GM18868 (cell line): Measurements from ENCODE around the gene THAP12.
A peak's percentile ranks its signal among the peaks of the same experiment; 100 is the strongest.

ENCODE experiments used
- ATAC-seq: cut with Tn5 transposase; IDR thresholded peaks from one replicate; pipeline ENCODE4 v1.9.1; 2021; ENCODE audit warnings: mild to moderate bottlenecking, moderate library complexity; ENCODE audit not compliant: unreplicated experiment

The THAP12 gene

DNA sequence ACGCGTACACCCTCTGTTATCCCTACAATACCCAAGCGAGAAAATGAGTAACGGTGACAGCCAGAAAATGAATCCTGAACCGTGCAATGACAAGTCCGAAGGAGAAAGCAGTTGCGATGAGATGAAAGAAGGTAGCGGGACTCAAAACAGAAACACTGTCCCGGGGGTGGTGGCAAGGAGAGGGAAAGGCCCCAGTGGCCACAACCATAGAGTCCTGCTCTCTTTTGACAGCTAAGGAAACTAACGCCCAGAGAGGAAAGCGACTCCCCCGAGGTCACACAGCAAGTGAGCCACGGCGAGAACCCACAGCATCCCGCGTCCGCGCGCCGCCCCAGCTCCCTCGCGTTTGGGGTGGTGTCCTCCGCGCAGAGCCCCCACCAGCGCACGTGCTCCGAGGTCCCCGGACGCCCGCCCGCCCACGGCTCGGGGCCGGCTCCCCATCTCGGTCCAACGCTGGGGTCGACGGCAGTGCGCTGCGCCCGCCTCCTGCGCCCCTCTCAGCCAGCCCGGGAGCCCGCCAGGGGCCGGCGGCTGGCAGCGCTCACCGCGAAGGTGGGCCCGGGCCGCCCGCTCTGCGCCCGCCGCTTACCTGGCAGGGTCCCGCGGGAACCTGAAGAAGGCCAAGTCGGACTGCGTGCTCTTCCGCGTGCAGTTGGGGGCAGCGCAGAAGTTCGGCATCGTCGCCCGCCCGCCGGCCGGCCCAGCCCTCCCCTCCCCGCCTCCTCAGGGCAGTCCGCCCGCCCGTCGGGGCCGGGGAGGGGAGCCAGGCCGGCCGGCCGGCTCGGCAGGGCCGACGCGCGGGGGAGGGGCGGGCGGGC lies 564 bp downstream of the THAP12 start:
- ATAC-seq: peak; percentile 7

DNA sequence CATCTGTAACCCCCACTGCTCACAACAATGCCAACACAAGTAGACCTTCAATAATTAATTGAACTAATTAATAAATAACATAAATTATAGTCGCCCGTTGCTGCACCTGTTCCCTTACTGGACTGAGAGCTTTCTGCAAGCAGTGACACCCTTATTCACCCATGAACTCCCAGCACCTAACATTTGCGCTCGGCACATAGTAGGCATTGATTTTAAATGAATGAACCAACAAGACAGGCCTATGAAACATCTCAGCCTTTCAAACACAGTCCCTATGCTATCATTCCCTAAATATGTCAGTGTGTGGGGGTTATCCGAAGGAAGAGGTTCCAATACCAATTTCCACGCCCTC lies 1.1 kb downstream of the THAP12 start:
- ATAC-seq: no peak

DNA sequence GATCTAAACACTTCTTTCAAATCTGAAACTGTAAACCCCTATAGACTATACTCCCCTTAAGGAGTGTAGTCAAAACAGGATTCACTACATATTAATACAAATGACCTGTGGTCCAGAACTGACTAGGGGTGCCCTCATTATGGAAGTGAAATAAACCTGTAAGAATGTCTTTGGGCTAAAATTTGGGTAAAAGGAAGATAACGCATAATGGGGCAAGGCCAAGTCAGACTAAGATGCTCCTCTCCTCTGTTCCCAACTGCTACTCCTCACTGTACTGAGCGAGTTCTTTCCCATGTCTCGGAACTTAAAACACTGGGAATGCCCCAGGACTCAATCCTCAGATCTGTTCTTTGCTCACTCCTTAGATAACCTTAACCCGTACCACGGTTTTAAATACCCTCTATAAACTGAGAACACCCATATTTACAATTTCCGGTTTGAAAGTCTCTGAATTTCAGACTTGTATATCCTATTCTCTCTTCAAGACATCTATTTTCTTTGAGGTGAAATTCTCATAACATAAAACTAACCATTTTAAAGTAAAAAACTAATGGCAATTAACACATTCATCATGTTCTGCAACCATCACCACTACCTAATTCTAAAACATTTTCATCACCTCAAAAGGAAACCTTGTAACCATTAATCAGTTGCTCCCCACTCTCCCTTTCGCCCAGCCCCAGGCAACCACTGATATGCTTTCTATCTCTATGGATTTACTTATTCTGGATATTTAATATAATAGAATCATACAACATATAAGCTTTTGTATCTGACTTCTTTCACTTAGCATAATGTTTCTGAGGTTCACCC lies 4.0 kb downstream of the THAP12 start:
- ATAC-seq: peak; percentile 41

DNA sequence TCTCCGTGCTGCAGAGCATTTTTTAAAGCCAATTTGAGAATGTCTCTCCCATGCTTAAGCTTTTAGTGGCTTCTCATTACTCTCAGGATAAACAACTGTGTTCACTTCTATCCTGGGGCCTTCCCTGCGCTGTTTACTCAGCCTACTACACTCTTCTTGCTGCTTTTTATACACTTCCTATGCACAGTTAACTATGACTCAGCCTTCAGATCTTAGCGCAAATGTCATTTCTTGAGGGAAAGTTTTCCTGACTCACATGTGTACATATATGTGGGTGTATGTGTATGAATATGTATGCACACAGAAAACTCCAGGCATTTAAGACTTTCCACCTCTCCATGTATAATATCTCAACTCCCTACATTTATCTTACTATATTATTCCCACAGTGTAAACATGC lies 9.8 kb downstream of the THAP12 start:
- peak; percentile 96 for ATAC-seq

DNA sequence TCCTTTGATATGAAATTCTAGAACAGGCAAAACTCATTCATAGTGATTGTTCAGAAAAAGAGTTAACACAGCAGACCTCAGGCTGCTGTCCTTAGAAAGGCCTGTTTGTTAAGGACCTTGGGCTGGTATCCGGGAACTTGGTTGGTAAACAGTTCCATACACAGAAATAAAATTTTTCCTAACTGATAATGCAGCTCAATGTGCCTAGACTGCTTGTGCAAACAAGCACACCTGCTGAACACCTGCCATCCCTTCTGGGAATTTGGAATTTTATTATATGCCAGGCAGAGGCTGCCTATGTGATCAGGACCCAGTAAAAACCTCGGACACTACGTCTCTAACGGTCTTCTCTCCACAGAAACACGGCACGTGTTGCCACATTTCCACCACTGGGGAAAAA lies 11.5 kb downstream of the THAP12 start:
- no peak for ATAC-seq

DNA sequence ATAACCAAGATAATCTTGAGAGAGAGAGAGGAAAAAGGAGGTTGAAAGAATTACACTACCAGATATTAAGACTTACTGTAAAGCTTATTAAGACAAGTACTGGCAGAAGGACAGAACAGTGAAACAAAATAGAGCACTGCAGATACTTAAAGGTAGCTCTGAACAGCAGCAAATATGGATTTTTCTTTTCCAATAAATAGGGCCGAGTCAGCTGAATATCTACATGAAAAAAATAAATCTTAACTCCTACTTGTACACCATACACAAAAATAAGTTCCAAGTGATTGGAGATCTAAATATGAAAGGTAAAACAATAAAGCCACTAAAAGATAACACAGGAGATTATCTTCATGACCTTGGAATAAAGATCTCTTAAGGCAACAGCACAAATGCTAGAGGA lies 12.4 kb downstream of the THAP12 start:
- no peak for ATAC-seq

DNA sequence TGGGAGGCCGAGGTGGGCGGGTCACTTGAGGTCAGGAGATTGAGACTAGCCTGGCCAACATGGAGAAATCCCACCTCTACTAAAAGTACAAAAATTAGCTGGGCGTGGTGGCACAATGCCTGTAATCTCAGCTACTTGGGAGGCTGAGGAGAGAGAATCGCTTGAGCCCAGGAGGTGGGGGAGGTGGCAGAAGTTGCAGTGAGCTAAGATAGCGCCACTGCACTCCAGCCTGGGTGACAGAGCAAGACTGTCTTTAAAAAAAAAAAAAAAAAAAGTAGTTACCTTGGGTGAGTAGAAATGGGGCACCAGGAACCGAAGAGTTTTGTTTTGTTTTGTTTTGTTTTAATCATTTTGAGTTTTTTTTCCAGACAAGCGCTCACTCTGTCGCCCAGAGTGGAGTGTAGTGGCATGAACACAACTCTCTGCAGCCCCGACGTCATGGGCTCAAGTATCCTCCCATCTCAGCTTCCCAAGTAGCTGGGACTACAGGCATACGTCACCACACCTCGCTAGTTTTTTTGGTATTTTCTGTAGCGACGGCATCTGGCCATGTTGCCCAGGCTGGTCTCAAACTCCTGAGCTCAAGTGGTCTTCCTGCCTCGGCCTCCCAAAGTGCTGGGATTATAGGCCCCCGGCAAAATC lies 15.8 kb downstream of the THAP12 start:
- no peak for ATAC-seq

DNA sequence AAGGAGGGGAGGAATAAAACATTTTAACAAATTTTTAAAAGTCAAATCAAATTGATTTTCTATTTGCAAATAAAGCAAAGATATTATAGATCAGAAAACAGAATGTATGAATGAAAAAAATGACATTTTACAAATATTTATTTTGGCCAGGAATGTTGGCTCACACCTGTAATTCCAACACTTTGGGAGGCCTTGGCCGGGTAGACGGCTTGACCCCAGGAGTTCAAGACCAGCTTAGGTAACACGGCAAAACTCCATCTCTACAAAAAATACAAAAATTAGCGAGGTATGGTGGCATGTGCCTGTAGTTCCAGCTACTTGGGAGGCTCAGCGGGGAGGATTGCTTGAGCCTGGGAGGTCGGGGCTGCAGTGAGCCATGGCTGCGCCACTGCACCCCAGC lies 18.2 kb downstream of the THAP12 start:
- ATAC-seq: no peak

DNA sequence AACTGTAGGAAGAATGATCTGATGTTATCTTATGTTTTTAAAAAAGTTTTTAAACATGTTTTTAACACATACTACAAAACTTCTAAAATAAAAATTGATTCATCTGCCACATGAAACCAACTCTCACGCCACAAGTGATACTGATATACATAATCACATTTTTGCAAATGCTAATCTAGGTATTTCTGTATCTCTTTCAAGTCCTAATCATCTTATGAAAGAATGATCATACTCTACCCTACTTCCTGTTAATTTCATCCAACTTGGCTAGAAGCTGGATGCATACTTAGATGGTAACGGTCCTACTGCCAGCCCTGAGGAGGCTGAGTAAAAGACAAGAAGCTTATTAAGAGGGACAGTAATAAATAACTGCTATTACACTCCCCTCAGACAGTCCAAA lies 19.2 kb downstream of the THAP12 start:
- no peak for ATAC-seq

DNA sequence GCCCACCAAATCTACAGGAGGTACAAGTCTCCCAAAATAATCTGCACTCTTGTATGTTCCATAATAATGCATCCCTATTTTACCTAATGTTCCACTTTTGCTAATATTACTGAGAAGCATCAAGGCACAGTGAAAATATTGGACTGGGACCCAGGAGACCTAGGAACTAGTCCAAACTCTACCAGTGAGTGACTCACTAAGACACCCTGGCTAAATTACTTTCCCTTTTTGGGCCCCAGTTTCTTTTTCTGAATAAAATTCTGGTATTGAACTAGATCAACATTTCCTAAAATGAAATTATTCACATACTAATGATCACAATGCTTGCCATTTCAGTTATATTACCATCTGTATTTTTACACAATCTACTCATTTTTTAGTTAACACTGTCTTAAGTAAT lies 19.6 kb downstream of the THAP12 start:
- ATAC-seq: no peak

DNA sequence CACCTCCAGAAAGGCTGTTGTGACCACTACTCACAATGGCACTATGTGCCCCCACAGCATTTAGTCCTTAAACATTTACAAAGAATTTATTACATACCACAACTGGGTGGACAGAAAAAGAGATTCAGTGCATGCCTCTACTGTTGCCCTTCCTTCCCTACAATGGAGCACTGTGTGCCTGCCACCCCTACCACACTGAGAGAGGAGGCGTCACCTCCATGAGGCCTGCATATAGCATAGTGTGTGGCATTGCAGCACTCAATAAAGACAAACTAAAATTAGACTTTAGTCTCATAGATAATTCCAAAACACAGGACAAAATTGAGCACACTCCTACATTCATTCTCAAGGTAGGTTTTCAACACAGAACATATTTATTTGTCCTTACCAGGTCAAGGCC lies 25.8 kb downstream of the THAP12 start:
- ATAC-seq: no peak

DNA sequence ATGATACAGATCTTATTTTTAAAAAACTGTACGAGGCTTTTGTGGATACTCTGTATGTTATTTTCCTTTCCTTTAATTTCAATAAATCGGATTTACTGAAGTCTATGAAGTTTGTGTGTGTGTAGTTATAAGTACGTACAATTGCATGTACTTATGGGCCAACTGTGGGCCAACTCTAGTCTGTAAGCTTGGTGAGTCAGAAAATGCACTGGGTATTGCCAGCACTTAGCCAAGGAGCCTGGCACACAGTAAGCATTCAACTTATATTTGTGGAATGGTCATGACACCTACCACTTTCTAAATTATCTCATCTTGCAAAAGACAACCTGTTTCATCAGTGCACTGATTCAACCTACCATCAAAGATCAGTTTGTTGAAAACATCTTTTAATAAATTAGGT lies 32.6 kb downstream of the THAP12 start:
- no peak for ATAC-seq

DNA sequence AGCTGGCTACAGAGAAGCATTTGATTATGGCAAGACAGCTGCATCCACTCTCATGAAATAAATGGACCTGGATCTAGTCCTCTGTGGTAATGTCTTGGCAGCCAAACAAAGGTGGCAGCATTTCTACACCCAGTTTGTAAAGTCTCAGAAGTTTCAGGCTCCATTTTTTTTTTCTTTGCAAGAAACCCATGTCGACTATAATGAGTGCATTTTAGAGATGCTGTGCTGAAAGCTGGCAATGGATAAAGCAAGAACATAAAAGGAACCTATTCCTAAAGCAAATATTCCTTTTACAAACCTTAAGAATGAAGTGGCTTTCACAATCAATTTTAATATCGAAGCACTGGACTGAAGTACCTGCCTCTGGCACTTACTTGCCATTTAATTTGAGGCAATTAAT lies 33.5 kb downstream of the THAP12 start:
- no peak for ATAC-seq

DNA sequence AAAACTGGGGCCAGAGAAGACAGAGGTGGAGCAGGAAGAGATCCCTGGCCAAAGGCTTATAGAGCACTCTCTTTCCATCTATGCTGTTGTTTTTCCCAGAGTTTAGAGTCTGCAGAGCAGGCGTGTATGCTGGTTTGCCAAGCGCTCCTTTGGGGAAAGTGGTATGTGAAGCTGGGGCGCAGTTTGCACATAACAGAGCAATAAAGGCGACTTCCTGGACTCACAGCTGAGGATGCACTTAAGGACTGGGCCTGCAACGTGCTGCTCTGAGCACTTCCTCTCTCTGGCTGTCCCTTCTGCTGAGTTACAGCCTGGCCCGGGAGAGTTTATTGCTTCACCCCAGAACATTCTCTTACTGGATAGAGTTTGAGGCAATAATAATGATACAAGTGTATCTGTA lies 41.7 kb downstream of the THAP12 start:
- no peak for ATAC-seq

DNA sequence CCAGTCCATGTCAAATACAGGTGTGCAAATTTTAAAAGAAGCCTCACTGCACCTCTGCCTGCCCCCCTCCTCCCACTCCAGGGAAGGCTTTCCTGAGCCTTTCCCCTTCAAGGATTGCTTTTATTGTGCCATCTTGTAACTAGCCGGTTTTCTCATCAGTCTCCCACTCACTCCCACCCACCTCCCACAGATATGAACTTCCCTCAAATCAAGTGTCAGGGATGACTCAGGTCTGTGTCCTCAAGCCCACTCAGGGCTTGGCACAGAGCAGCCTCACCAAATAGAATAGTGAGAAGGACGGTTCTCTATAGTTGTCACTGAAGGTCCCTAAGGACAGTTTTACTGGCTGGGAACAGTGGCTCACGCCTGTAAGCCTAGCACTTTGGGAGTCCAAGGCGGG lies 43.0 kb downstream of the THAP12 start:
- no peak for ATAC-seq

DNA sequence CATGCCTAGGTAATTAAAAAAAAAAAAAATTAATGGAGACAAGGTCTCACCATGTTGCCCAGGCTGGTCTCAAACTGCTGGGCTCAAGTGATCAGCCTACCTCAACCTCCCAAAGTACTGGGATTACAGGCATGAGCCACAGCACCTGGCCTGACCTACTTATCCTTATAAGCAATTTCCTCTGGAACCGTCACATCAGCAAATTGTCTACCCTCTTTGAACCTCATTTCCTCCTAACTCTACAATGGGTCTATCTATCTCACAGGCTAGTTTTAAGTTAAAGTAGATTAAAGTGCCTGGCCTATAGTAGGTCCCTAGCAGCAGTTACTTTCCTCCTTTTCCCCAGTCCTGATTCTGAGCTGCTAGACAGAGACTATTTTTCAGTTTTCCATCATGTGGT lies 43.5 kb downstream of the THAP12 start:
- ATAC-seq: no peak

DNA sequence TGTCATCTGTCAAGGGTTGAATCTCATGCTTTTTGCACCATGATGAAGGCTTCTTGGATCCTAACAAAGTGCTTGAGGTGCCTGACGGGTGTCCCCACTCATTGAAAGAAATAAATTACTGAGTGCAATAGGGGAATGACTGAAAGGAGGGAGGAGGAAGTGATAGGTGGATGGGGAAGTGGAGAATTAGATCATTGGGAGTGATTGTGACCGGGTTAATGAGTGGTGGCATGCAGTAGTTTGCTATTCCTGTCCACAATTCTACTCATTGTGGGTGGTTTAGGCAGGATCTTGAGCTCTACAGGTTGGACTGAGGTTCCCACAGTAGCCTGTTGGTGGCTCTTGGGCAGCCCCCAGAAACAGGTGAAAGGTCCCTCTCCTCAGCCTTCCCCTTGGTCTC lies 44.3 kb downstream of the THAP12 start:
- no peak for ATAC-seq

DNA sequence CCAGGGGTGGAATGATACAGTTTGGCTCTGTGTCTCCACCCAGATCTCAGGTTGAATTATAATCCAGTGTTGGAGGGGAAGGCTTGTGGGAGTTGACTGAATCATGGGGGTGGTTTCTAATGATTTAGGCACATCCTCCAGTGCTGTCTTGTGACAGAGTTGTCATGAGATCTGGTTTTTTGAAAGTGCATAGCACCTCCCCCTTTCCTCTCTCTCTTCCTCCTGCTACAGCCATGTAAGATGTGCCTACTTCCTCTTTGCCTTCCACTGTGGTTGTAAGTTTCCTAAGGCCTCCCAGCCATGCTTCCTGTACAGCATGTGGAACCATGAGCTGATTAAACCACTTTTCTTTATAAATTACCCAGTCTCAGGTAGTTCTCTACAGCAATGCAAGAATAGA lies 45.1 kb downstream of the THAP12 start:
- no peak for ATAC-seq

DNA sequence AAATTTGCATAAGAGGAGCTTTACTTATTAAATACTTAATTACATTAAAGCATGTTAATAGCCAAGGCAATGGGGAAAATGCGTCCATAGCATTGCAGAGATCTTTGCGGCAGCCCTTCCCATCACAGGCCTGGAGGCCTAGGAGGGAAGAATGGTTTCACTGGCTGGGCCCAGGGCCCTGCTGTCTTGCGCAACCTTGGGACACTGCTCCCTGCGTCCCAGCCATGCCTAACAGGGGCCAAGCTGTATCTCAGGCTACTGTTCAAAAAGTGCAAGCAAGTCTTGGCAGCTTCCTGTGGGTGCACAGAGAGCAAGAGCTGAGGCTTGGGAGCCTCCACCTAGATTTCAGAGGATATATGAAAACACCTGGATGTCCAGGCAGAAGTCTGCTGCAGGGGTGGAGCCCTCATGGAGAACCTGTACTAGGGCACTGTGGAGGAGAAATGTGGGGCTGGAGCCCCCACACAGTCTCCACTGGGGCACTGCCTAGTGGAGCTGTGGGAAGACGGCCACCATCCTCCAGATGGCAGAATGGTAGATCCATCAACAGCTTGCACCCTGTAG lies 46.0 kb downstream of the THAP12 start:
- no peak for ATAC-seq

DNA sequence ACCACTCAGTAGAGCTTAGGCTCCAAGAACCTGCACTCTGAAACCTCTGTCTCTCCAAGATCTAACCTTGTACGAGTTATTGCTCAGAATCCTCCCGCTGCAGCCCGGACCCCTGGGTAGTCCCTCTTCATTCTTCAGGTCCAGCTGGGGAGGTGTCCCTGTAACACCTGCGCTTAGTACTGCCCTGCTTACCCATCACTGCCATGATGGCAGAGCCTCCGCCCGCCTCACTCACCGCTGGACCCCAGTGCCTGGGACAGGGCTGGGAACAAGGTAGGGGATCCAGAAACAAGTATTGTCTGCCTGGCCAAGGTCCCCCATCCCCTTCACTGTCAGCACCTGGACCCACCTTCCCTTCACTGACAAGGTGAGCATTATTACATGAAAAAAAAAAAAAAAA lies 50.3 kb downstream of the THAP12 start:
- no peak for ATAC-seq

DNA sequence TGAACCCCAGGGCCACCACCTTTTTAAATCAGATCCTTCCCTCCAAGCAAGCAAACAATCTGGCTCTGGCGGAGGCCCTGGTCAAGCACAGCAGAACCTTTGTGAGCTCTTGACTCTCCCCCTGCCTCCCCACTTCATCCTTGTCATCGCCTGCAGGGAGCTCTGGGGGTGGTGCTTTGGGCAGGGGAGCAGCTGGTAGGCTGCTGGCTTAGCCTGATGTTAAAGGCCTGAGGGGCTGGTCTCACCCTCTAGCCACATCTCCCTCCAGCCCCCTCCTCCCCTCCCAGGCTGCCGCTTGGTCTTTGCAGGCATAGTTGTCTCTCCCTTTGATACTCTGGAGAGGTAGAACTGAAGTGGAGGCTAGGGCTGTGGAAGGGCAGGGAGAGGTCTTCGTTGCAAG lies 50.9 kb downstream of the THAP12 start:
- no peak for ATAC-seq
